Endodermal cell (in vitro differentiated cells): ENCODE results near the gene DENND4A. TPM values are rescaled to one million over a fixed set of nuclear protein-coding genes. Genes with fewer than 3 reads are reported as not detected.
A peak's percentile ranks its signal among the peaks of the same experiment; 100 is the strongest.

ENCODE experiments used
- DNase-seq: peaks from one replicate; pipeline ENCODE4 v3.0.0-alpha.2; 2017
- H3K27ac ChIP-seq: 2 replicates; pipeline ENCODE4 v1.5.1; 2013; ENCODE audit warnings: mild to moderate bottlenecking, low read depth, low read length, moderate library complexity
- H3K27me3 ChIP-seq: 2 replicates; pipeline ENCODE4 v1.6.1; 2013; ENCODE audit warnings: mild to moderate bottlenecking, low read length, moderate library complexity; ENCODE audit not compliant: insufficient read depth, control insufficient read depth, poor library complexity, severe bottlenecking
- H3K36me3 ChIP-seq: 2 replicates; pipeline ENCODE4 v1.7.0; 2013; ENCODE audit warnings: mild to moderate bottlenecking, low read length, moderate library complexity; ENCODE audit not compliant: control insufficient read depth, insufficient read depth
- H3K4me1 ChIP-seq: one replicate; pipeline ENCODE4 v1.7.0; 2013; ENCODE audit warnings: low read length; ENCODE audit not compliant: control insufficient read depth, insufficient read depth
- H3K4me3 ChIP-seq: 2 replicates; pipeline ENCODE4 v1.5.1; 2013; ENCODE audit warnings: mild to moderate bottlenecking, low read length, moderate library complexity
- H3K9ac ChIP-seq: 2 replicates; pipeline ENCODE4 v1.6.1; 2013; ENCODE audit warnings: mild to moderate bottlenecking, low read length, moderate library complexity; ENCODE audit not compliant: poor library complexity, severe bottlenecking; ENCODE audit errors: extremely low read depth
- H3K9me3 ChIP-seq: 2 replicates; pipeline ENCODE4 v1.6.1; 2013; ENCODE audit warnings: mild to moderate bottlenecking, low read length, moderate library complexity; ENCODE audit not compliant: control insufficient read depth
- H3K27ac Mint-ChIP-seq: 2 replicates; pipeline ENCODE4 v1.8.0; 2020; ENCODE audit warnings: mixed read lengths
- H3K27me3 Mint-ChIP-seq: 2 replicates; pipeline ENCODE4 v1.8.0; 2021; ENCODE audit warnings: mild to moderate bottlenecking, mixed read lengths; ENCODE audit not compliant: insufficient read depth
- H3K36me3 Mint-ChIP-seq: 2 replicates; pipeline ENCODE4 v1.8.0; 2020; ENCODE audit warnings: low read depth, mixed read lengths
- H3K4me1 Mint-ChIP-seq: 2 replicates; pipeline ENCODE4 v1.8.0; 2020; ENCODE audit warnings: mixed read lengths
- H3K4me3 Mint-ChIP-seq: 2 replicates; pipeline ENCODE4 v1.8.0; 2020; ENCODE audit warnings: mild to moderate bottlenecking, moderate library complexity, mixed read lengths
- H3K9me3 Mint-ChIP-seq: 2 replicates; pipeline ENCODE4 v1.8.0; 2020; ENCODE audit warnings: mild to moderate bottlenecking, mixed read lengths
- WGBS, 2 experiments: methylation state at CpG; one replicate each; pipeline versions ENCODE4 v1.1.5 to v1.1.7; 2013; ENCODE audit warnings: missing lambda C conversion rate in 2 of 2, mixed read lengths in 1 of 2; ENCODE audit not compliant: insufficient coverage in 1 of 2, insufficient read length in 1 of 2; 5-methylcytosine and 5-hydroxymethylcytosine counted together
- microRNA-seq: library from miRNA; unstranded; fragments of <30 nt; microRNA quantifications from one replicate; pipeline ENCODE4 v1.2.0, GENCODE V29; 2020; ENCODE audit warnings: borderline microRNAs expressed
- total RNA-seq, 2 donors: library from RNA; stranded (reverse); fragmentation: NEBNext Ultra II Directional in 1 of 2; extraction: Animal tissue kit (Norgen Biotek cat#: 25700) in 1 of 2; gene quantifications; 2 replicates in 1 of 2; 3 replicates in 1 of 2; pipeline ENCODE4 v1.2.1, GENCODE V29; 2021
- TF ChIP-seq, protein P1 (sequence below): fragments of 200-600 bp; sonication (generic); conservative IDR thresholded peaks from 2 replicates; pipeline ENCODE4 v1.5.0; 2021; ENCODE audit warnings: antibody characterized with exemption, mild to moderate bottlenecking

The DENND4A gene
- total RNA-seq, 2 donors from 2014 or later: 7.3 to 9.8 TPM

DNA sequence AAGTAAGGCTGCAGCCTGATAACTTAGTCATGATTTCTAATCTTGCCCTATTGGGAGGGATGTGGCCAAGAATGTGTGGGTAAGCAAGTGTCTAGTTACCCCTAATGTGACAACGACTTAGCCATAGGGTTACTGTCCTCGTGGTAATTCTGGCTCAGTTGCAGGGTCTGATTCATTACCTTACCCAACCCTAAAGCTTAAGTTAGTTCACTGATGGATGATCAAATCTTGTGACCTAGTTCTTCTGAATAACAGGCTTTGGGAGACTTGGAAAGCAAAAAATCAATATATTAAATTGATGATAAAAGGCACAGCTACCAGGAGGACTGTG, 179.5 kb downstream of the DENND4A start:
- Histone ChIP-seq H3K36me3 (peaks cover 1% of the 10 kb centered on the region), H3K27ac (no peak overlapping the region), H3K4me1 (peaks cover 17% of the 10 kb centered on the region), H3K9me3 (no peaks in the 10 kb centered on the region), H3K4me3 (peak overlapping the region; percentile 26), H3K27me3 (no peaks in the 10 kb centered on the region), H3K9ac (peak overlapping the region; percentile 75)
- peaks cover 10% of the 10 kb centered on the region for H3K9me3 Mint-ChIP-seq
- WGBS, 2 experiments: 85% methylated on average over 2 of the region's 2 CpGs; no CpG with 5 or more reads in 1 of the 2 experiments
- peak overlapping the region; percentile 98 for H3K27ac Mint-ChIP-seq
- peaks cover 30% of the 10 kb centered on the region for H3K4me1 Mint-ChIP-seq
- no peak for DNase-seq
- no peak overlapping the region for H3K4me3 Mint-ChIP-seq
- TF ChIP-seq, protein P1, sequence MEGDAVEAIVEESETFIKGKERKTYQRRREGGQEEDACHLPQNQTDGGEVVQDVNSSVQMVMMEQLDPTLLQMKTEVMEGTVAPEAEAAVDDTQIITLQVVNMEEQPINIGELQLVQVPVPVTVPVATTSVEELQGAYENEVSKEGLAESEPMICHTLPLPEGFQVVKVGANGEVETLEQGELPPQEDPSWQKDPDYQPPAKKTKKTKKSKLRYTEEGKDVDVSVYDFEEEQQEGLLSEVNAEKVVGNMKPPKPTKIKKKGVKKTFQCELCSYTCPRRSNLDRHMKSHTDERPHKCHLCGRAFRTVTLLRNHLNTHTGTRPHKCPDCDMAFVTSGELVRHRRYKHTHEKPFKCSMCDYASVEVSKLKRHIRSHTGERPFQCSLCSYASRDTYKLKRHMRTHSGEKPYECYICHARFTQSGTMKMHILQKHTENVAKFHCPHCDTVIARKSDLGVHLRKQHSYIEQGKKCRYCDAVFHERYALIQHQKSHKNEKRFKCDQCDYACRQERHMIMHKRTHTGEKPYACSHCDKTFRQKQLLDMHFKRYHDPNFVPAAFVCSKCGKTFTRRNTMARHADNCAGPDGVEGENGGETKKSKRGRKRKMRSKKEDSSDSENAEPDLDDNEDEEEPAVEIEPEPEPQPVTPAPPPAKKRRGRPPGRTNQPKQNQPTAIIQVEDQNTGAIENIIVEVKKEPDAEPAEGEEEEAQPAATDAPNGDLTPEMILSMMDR: no peak
- H3K36me3 Mint-ChIP-seq: peaks cover 2% of the 10 kb centered on the region
- no peaks in the 10 kb centered on the region for H3K27me3 Mint-ChIP-seq

- Histone ChIP-seq H3K9me3 (no peaks in the 10 kb centered on the region), H3K4me1 (peaks cover 17% of the 10 kb centered on the region), H3K9ac (peak overlapping the region; percentile 75), H3K27me3 (no peaks in the 10 kb centered on the region), H3K27ac (peak overlapping the region; percentile 86), H3K4me3 (peak overlapping the region; percentile 90), H3K36me3 (peaks cover 7% of the 10 kb centered on the region)
- TF ChIP-seq, protein P1: no peak
- Mint-ChIP-seq H3K27ac (peak overlapping the region; percentile 98), H3K27me3 (no peaks in the 10 kb centered on the region), H3K36me3 (peaks cover 4% of the 10 kb centered on the region), H3K4me1 (peaks cover 27% of the 10 kb centered on the region), H3K4me3 (peak overlapping the region; percentile 81), H3K9me3 (peaks cover 6% of the 10 kb centered on the region)
- WGBS, 2 experiments: 76 to 81% methylated on average over 3 to 5 of the region's 5 CpGs
- DNase-seq: peak; percentile 52
Measured at GRCh38 chr15:65611888-65612615, 180.0 kb downstream of the DENND4A start.

DNA sequence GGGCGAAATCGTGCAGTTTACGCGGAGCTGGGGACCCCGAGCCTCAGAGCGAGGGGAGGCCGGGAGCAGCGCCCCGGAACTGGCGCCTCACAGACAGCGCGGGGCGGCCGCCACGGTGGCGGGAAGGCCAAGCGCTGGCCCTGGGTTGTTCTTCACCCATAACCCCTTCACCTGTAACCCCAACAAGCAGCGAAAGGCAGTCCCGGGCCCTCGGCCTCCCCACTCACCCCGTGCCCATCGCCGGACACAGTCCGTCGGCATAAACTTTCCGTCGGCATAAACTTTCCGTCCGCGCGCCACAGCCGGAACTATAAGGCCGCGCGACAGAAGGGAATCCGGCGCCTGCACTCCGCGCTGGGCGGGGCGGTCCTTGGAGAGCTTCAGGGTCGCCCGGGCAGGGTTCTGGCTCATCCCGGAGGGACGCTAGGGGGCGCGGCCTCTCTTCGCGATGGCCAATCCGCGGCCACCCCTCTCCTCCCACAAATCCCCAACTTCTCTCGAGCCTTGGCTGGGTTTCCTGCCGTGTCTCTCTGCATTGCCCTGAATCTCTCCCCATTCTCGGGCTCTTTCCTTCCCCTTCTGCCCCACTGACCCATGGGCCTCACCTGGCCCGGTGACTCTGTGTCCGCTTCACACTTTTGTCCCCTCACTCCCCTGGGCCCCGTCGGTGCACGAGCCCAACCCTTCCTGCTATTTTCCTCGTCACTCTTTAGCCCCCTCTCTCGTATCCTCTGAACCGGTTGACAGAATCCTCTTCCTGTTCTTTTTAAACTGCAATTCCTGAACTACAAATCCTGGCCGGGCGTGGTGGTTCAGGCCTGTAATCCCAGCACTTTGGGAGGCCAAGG, 181.0 kb downstream of the DENND4A start, which contains the start of gene INTS14:
TSS of gene INTS14 (minus strand) at position 261 of the 848 bp plus-strand sequence. CDS start 3,751 bp downstream, outside the sequence.
- H3K9me3 Mint-ChIP-seq: peaks cover under 1% of the 10 kb centered on the region
- H3K36me3 Mint-ChIP-seq: peaks cover 8% of the 10 kb centered on the region
- Histone ChIP-seq H3K36me3 (peaks cover 15% of the 10 kb centered on the region), H3K4me1 (peaks cover 17% of the 10 kb centered on the region), H3K4me3 (peak within 1 kb of the TSS; percentile 90), H3K9ac (peak within 1 kb of the TSS; percentile 76), H3K27ac (peak within 1 kb of the TSS; percentile 86), H3K9me3 (no peaks in the 10 kb centered on the region), H3K27me3 (no peaks in the 10 kb centered on the region)
- TF ChIP-seq, protein P1: peak; percentile 81
- WGBS, 2 experiments: 1 to 3% methylated on average over 28 to 64 of the region's 64 CpGs
- DNase-seq: peak; percentile 99
- H3K27me3 Mint-ChIP-seq: no peaks in the 10 kb centered on the region
- peak within 1 kb of the TSS; percentile 81 for H3K4me3 Mint-ChIP-seq
- peaks cover 27% of the 10 kb centered on the region for H3K4me1 Mint-ChIP-seq
- H3K27ac Mint-ChIP-seq: peak within 1 kb of the TSS; percentile 98

Small RNA genes within 50 kb of the gene (microRNA-seq; reads per million reads assigned to microRNA genes)
- gene MIR4511: not detected

Other genes with a start within 250 kb of the DENND4A start
- gene INTS14, start 181.2 kb downstream of the DENND4A start, total RNA-seq: 10 to 100 TPM; 33.4 to 37.7 TPM
- gene SLC24A1, start 170.4 kb downstream of the DENND4A start, total RNA-seq: 10 to 100 TPM; 12.0 to 14.2 TPM
- gene RAB11A, start 77.2 kb upstream of the DENND4A start, total RNA-seq: 100 to 1,000 TPM; 233 to 295 TPM